Stimulated activated memory B cell treated with anti-CD40 and anti-IgM and Interleukin-4, amounts not matched to agents 10 μg/mL and 1 μg/mL and 100 μg/mL, for 72 hours (primary cell): ENCODE results near the gene TYRO3.
A peak's percentile ranks its signal among the peaks of the same experiment; 100 is the strongest.
"Not testable (repeated sequence)": the region's sequence is repeated elsewhere in the genome, so short reads cannot be mapped to it uniquely, and the experiment has no call there.

ENCODE experiments used
- ATAC-seq: fragments of 150-1000 bp; cut with Tn5 transposase; 2 replicates; pipeline ENCODE4 v1.10.0; 2021
- H3K27ac Mint-ChIP-seq: one replicate; pipeline ENCODE4 v1.8.0; 2022; ENCODE audit warnings: mild to moderate bottlenecking, mixed read lengths
- H3K27me3 Mint-ChIP-seq: one replicate; pipeline ENCODE4 v1.8.0; 2022; ENCODE audit warnings: mixed read lengths
- H3K36me3 Mint-ChIP-seq: one replicate; pipeline ENCODE4 v1.8.0; 2022; ENCODE audit warnings: mixed read lengths
- H3K4me1 Mint-ChIP-seq: one replicate; pipeline ENCODE4 v1.8.0; 2022; ENCODE audit warnings: mixed read lengths
- H3K4me3 Mint-ChIP-seq: one replicate; pipeline ENCODE4 v1.8.0; 2022; ENCODE audit warnings: mild to moderate bottlenecking, moderate library complexity, mixed read lengths
- H3K9me3 Mint-ChIP-seq: one replicate; pipeline ENCODE4 v1.8.0; 2022; ENCODE audit warnings: mixed read lengths

TYRO3 gene

DNA sequence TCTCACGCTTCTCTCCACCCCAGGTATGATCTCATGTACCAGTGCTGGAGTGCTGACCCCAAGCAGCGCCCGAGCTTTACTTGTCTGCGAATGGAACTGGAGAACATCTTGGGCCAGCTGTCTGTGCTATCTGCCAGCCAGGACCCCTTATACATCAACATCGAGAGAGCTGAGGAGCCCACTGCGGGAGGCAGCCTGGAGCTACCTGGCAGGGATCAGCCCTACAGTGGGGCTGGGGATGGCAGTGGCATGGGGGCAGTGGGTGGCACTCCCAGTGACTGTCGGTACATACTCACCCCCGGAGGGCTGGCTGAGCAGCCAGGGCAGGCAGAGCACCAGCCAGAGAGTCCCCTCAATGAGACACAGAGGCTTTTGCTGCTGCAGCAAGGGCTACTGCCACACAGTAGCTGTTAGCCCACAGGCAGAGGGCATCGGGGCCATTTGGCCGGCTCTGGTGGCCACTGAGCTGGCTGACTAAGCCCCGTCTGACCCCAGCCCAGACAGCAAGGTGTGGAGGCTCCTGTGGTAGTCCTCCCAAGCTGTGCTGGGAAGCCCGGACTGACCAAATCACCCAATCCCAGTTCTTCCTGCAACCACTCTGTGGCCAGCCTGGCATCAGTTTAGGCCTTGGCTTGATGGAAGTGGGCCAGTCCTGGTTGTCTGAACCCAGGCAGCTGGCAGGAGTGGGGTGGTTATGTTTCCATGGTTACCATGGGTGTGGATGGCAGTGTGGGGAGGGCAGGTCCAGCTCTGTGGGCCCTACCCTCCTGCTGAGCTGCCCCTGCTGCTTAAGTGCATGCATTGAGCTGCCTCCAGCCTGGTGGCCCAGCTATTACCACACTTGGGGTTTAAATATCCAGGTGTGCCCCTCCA is 19.1 kb downstream of the TYRO3 start:
- no peaks in the 10 kb centered on the region for H3K4me1 Mint-ChIP-seq
- H3K4me3 Mint-ChIP-seq: no peak overlapping the region
- H3K36me3 Mint-ChIP-seq: no peaks in the 10 kb centered on the region
- peak; percentile 44 for ATAC-seq
- H3K9me3 Mint-ChIP-seq: no peaks in the 10 kb centered on the region
- no peak overlapping the region for H3K27ac Mint-ChIP-seq
- H3K27me3 Mint-ChIP-seq: peaks cover 32% of the 10 kb centered on the region

DNA sequence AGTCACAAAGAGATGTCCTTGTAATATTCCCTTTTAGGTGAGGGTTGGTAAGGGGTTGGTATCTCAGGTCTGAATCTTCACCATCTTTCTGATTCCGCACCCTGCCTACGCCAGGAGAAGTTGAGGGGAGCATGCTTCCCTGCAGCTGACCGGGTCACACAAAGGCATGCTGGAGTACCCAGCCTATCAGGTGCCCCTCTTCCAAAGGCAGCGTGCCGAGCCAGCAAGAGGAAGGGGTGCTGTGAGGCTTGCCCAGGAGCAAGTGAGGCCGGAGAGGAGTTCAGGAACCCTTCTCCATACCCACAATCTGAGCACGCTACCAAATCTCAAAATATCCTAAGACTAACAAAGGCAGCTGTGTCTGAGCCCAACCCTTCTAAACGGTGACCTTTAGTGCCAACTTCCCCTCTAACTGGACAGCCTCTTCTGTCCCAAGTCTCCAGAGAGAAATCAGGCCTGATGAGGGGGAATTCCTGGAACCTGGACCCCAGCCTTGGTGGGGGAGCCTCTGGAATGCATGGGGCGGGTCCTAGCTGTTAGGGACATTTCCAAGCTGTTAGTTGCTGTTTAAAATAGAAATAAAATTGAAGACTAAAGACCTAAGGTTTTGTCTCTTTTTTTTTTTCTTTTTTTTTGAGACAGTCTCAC is 19.8 kb downstream of the TYRO3 start:
- ATAC-seq: no peak
- H3K4me3 Mint-ChIP-seq: no peak overlapping the region
- H3K9me3 Mint-ChIP-seq: no peaks in the 10 kb centered on the region
- H3K36me3 Mint-ChIP-seq: no peaks in the 10 kb centered on the region
- peaks cover 32% of the 10 kb centered on the region for H3K27me3 Mint-ChIP-seq
- H3K27ac Mint-ChIP-seq: no peak overlapping the region
- no peaks in the 10 kb centered on the region for H3K4me1 Mint-ChIP-seq

GRCh38 chr15:41581110-41581509 is 22.1 kb downstream of the TYRO3 start:
- Mint-ChIP-seq H3K36me3 (no peaks in the 10 kb centered on the region), H3K9me3 (no peaks in the 10 kb centered on the region), H3K27ac (no peak overlapping the region), H3K27me3 (peaks cover 49% of the 10 kb centered on the region), H3K4me1 (peaks cover 6% of the 10 kb centered on the region), H3K4me3 (no peak overlapping the region)
- no peak for ATAC-seq

- peaks cover 62% of the 10 kb centered on the region for H3K27me3 Mint-ChIP-seq
- H3K27ac Mint-ChIP-seq: no peak overlapping the region
- H3K36me3 Mint-ChIP-seq: no peaks in the 10 kb centered on the region
- peaks cover 6% of the 10 kb centered on the region for H3K4me1 Mint-ChIP-seq
- no peaks in the 10 kb centered on the region for H3K9me3 Mint-ChIP-seq
- ATAC-seq: no peak
- no peak overlapping the region for H3K4me3 Mint-ChIP-seq
Measured at GRCh38 chr15:41583795-41584194, 24.8 kb downstream of the TYRO3 start.

DNA sequence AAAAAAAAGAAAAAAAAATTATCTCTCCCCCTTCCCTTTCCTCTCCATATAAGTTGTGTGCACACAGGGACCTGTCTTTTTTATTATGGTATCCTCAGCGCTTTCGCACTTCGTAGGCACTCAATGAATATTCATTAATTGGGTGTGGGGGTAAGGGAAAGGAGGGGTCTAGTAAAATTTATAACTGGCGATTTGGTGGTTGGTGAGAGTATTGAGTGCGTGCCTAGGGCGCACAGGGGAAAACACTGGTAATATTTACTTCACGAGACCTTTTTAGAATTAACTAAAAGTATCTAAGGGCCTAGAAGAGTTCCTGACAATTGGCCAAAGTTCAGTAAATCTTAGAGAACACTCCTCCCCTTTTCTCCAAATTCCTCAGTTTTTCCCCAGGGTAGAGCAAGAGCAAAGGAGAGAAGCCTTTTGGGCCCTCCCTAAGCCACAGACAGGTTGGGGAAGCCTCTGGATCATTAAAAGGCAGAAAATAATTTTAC is 25.7 kb downstream of the TYRO3 start:
- ATAC-seq: no peak
- H3K4me1 Mint-ChIP-seq: peaks cover 6% of the 10 kb centered on the region
- no peak overlapping the region for H3K27ac Mint-ChIP-seq
- H3K36me3 Mint-ChIP-seq: no peaks in the 10 kb centered on the region
- peaks cover 62% of the 10 kb centered on the region for H3K27me3 Mint-ChIP-seq
- peak overlapping the region; percentile 63 for H3K4me3 Mint-ChIP-seq
- no peaks in the 10 kb centered on the region for H3K9me3 Mint-ChIP-seq

GRCh38 chr15:41585127-41586047 is 26.4 kb downstream of the TYRO3 start:
- Mint-ChIP-seq H3K9me3 (no peaks in the 10 kb centered on the region), H3K4me1 (peaks cover 6% of the 10 kb centered on the region), H3K36me3 (no peaks in the 10 kb centered on the region), H3K27me3 (peaks cover 62% of the 10 kb centered on the region), H3K27ac (peak overlapping the region; percentile 42), H3K4me3 (peak overlapping the region; percentile 80)
- ATAC-seq: peak; percentile 70

DNA sequence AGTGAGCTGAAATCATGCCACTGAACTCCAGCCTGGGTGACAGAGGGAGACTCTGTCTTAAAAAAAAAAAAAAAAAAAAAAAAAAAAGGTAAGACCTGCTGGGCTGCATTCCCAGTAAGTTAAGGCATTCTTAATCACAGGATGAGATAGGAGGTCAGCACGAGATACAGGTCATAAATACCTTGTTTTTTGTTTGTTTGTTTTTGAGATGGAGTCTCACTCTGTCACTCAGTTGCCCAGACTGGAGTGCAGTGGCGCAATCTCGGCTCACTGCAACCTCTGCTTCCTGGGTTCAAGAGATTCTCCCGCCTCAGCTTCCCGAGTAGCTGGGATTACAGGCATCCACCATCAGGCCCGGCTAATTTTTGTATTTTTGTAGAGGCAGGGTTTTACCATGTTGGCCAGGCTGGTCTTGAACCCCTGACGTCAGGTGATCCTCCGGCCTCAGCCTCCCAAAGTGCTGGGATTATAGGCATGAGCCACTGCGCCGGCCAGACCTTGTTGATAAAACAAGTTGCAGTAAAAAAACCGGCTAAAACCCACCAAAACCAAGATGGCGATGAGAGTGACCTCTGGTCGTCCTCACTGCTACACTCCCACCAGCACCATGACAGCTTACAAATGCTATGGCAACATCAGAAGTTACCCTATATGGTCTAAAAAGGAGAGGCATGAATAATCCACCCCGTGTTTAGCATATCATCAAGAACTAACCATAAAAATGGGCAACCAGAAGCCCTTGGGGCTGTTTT is 27.7 kb downstream of the TYRO3 start:
- H3K4me3 Mint-ChIP-seq, H3K9me3 Mint-ChIP-seq, H3K27ac Mint-ChIP-seq, H3K4me1 Mint-ChIP-seq, ATAC-seq, H3K36me3 Mint-ChIP-seq: not testable (repeated sequence)
- peaks cover 50% of the 10 kb centered on the region for H3K27me3 Mint-ChIP-seq

GRCh38 chr15:41589018-41589417 is 30.0 kb downstream of the TYRO3 start:
- ATAC-seq, H3K36me3 Mint-ChIP-seq, H3K27ac Mint-ChIP-seq, H3K4me1 Mint-ChIP-seq, H3K9me3 Mint-ChIP-seq, H3K4me3 Mint-ChIP-seq: not testable (repeated sequence)
- H3K27me3 Mint-ChIP-seq: peaks cover 32% of the 10 kb centered on the region

DNA sequence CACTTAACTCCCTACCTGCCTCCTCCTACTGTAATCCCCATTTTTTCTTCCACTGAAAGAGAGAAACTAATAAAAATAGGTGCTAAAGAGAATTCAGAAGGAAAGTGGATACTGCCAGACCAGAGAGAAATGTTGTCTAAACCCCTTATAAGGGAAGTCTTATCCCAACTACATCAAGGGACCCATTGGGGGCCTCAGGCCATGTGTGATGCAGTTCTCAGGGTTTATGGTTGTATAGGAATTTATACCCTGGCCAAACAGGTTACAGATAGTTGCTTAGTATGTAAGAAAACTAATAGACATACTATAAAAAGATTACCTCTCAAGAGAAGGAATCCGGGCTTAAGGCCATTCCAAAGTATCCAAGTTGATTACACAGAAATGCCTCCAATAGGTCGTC is 30.6 kb downstream of the TYRO3 start:
- H3K36me3 Mint-ChIP-seq, H3K9me3 Mint-ChIP-seq, H3K27ac Mint-ChIP-seq, H3K4me1 Mint-ChIP-seq, H3K4me3 Mint-ChIP-seq, ATAC-seq: not testable (repeated sequence)
- peaks cover 28% of the 10 kb centered on the region for H3K27me3 Mint-ChIP-seq

DNA sequence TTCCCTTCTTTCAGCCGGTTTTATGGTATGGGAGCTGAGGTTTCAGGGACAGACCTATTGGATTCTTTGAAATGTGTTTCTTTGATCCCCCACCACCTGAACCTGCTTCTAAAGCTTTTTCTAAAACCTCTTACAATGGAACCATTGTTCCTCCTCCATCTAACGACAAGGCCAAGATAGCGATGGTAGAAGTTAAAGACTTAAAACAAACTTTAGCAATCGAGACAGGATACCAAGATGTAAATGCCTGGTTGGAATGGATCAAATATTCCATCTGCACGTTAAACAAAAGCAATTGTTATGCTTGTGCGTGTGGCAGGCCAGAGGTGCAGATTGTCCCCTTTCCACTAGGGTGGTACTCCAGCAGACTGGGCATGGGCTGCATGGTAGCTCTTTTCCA is 32.2 kb downstream of the TYRO3 start:
- H3K4me3 Mint-ChIP-seq, H3K36me3 Mint-ChIP-seq, H3K27ac Mint-ChIP-seq, H3K9me3 Mint-ChIP-seq, ATAC-seq, H3K4me1 Mint-ChIP-seq: not testable (repeated sequence)
- H3K27me3 Mint-ChIP-seq: peaks cover 13% of the 10 kb centered on the region

DNA sequence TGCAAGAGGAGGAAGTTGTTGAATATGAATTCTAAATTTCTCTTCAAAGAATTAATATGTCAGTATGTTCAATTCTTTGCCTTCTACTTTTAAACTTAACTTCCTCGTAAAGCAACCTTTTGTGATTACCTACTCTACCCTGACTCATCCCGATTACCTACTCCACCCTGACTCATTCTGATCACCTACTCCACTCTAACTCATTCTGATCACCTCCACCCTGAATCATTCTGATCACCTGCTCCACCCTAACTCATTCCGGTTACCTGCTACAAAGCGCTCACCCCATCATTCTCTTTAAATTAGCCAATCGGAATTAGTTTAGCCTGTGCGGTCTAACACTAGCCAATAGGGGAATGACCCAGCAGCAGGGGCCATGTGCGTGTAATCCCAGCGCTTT is 33.7 kb downstream of the TYRO3 start:
- H3K27ac Mint-ChIP-seq, H3K36me3 Mint-ChIP-seq, H3K4me3 Mint-ChIP-seq, H3K9me3 Mint-ChIP-seq, ATAC-seq, H3K4me1 Mint-ChIP-seq, H3K27me3 Mint-ChIP-seq: not testable (repeated sequence)

- no peak overlapping the region for H3K27ac Mint-ChIP-seq
- no peak overlapping the region for H3K4me3 Mint-ChIP-seq
- no peaks in the 10 kb centered on the region for H3K9me3 Mint-ChIP-seq
- H3K36me3 Mint-ChIP-seq: no peaks in the 10 kb centered on the region
- ATAC-seq: no peak
- no peaks in the 10 kb centered on the region for H3K4me1 Mint-ChIP-seq
- no peaks in the 10 kb centered on the region for H3K27me3 Mint-ChIP-seq
Measured at GRCh38 chr15:41594801-41595746, 36.1 kb downstream of the TYRO3 start.

DNA sequence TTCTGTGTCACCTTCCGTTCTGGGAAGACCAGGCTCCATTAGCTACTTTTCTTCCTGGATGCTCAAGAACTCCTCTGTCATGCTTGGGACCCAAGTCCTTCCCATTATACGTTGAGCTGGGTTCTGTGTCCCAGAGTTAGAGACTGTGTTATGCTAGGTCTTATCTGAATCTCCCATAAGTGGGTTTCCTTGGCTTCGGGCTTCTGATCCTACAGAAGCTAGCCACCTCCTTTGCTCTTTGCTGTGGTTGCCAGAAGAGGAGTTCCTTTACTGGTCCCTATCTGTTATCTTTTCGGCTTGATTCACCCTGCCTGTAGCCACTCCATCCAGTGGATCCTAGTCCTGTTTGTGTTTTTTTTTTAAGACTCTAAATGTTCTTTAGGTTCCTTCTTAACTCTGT is 38.0 kb downstream of the TYRO3 start:
- no peaks in the 10 kb centered on the region for H3K9me3 Mint-ChIP-seq
- no peaks in the 10 kb centered on the region for H3K36me3 Mint-ChIP-seq
- no peaks in the 10 kb centered on the region for H3K4me1 Mint-ChIP-seq
- H3K27me3 Mint-ChIP-seq: no peaks in the 10 kb centered on the region
- ATAC-seq: no peak
- H3K27ac Mint-ChIP-seq: no peak overlapping the region
- no peak overlapping the region for H3K4me3 Mint-ChIP-seq

DNA sequence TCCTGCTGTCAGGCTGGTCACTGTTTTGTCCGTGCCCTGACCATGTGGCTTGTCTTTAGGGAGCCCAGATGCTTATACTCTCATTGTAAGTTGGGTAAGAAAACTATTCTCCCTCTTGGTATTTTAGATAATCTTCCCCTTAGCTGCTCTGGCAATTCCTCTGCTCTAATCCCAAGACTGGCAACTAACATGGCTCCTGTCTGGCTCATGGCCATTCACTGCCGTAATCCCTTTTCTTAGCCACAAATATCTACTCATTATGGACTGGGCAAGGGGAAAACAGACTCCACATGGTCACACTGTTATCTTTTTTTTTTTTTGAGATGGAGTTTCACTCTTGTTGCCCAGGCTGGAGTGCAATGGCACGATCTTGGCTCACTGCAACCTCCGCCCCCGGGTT is 38.8 kb downstream of the TYRO3 start:
- H3K4me3 Mint-ChIP-seq: no peak overlapping the region
- H3K9me3 Mint-ChIP-seq: no peaks in the 10 kb centered on the region
- ATAC-seq: no peak
- no peak overlapping the region for H3K27ac Mint-ChIP-seq
- H3K4me1 Mint-ChIP-seq: no peaks in the 10 kb centered on the region
- no peaks in the 10 kb centered on the region for H3K36me3 Mint-ChIP-seq
- H3K27me3 Mint-ChIP-seq: no peaks in the 10 kb centered on the region
